Stomach (tissue), 9 donors: ENCODE results near the gene ILF3. TPM values are rescaled to one million over a fixed set of nuclear protein-coding genes. Genes with fewer than 3 reads are reported as not detected.

Experiments used
- DNase-seq, 2 donors: peaks; one replicate each; pipeline versions ENCODE4 v3.0.0 to v3.0.0-alpha.2; 2013 to 2019
- H3K27ac ChIP-seq, 5 donors: fragments of 200-600 bp in 4 of 5; sonication (generic) in 4 of 5; one replicate each; pipeline ENCODE4 v1.5.1; 2013 to 2019; ENCODE audit warnings: mild to moderate bottlenecking in 1 of 5, moderate library complexity in 1 of 5
- H3K27me3 ChIP-seq, 3 donors: fragments of 200-600 bp; sonication (generic); one replicate each; pipeline ENCODE4 v1.5.1; 2017 to 2019; ENCODE audit warnings: mixed run types in 1 of 3
- H3K36me3 ChIP-seq, 4 donors: fragments of 200-600 bp; sonication (generic); 1 replicate in 3 of 4; 2 replicates in 1 of 4; pipeline ENCODE4 v1.5.1; 2016 to 2019
- H3K4me1 ChIP-seq, 4 donors: fragments of 200-600 bp; sonication (generic); one replicate each; pipeline ENCODE4 v1.5.1; 2016 to 2019
- H3K4me3 ChIP-seq, 4 donors: fragments of 200-600 bp; sonication (generic) in 3 of 4; one replicate each; pipeline ENCODE4 v1.5.1; 2016 to 2019; ENCODE audit warnings: mild to moderate bottlenecking in 1 of 4
- H3K9me3 ChIP-seq, 4 donors: fragments of 200-600 bp; sonication (generic); one replicate each; pipeline ENCODE4 v1.5.1; 2016 to 2019
- EP300 ChIP-seq: sonication (generic); formaldehyde crosslinking; IDR thresholded peaks from one replicate; pipeline ENCODE4 v1.6.1; 2017; ENCODE audit warnings: antibody characterized with exemption
- POLR2A ChIP-seq, 4 donors: fragments of 450-650 bp; IDR thresholded peaks; one replicate each; pipeline ENCODE4 v1.6.1; 2016; ENCODE audit warnings: antibody characterized with exemption in 4 of 4, control low read depth in 2 of 4, mild to moderate bottlenecking in 1 of 4, moderate library complexity in 1 of 4
- POLR2AphosphoS5 ChIP-seq, 3 donors: sonication (generic); formaldehyde crosslinking; IDR thresholded peaks; one replicate each; pipeline ENCODE4 v1.6.1; 2016; ENCODE audit warnings: antibody characterized with exemption in 3 of 3
- WGBS, 5 donors: extraction: QIAGEN DNeasy Blood & Tissue Kit in 3 of 5; methylation state at CpG; one replicate each; pipeline versions ENCODE4 v1.1.5 to v1.1.7; 2013 to 2018; 5-methylcytosine and 5-hydroxymethylcytosine counted together
- intact Hi-C: fragments of 100-400 bp; cut with DNase I; formaldehyde crosslinking; loops from one replicate; pipeline ENCODE4 v1.15.1; 2023; ENCODE audit warnings: low total_unique reads
- polyA plus RNA-seq, 3 donors: library from polyadenylated mRNA; stranded (reverse); fragments of 200-250 nt; gene quantifications; one replicate each; pipeline ENCODE4 v1.2.3, GENCODE V29; 2013
- total RNA-seq, 5 donors: library from RNA; depleted of rRNA; stranded (reverse); fragments of >200 nt; gene quantifications; one replicate each; pipeline versions ENCODE4 v1.1.0 to v1.2.3, GENCODE V29; 2014 to 2016
- TF ChIP-seq, protein P1 (sequence below), 7 experiments: fragments of 450-650 bp in 4 of 7; fragments of 200-600 bp in 3 of 7; sonication (generic) in 3 of 7; IDR thresholded peaks; one replicate each; pipeline ENCODE4 v1.5.1; 2016 to 2019; ENCODE audit warnings: antibody characterized with exemption in 7 of 7, control low read depth in 2 of 7, mild to moderate bottlenecking in 1 of 7
- donor health status: healthy with polysubstance abuse.
- donor health status: Bipolar disorder and iron deficiency.
- donor health status: healthy.

The ILF3 gene
- total and polyA plus RNA-seq, 8 donors, result 33.5 to 381 (median 90.4) TPM

DNA sequence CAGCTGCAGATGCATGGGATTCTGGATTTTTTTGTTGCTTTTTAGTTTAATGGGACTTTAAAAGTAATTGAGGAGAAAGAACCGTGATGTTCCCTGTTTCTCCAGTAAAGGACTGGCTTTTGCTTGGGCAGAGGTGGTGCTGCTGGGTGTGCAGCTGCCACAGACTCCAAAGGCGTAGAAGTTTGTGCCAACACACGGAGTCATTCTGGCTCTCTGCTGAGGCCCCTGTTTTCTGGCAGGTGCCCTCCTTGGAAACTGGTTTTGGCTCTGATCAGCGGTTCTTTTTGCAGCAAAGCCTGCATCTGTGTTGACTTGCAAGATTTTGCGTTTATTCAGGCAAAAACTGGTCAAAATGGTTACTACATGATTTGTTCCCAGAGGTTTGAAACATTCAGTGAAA, 31.1 kb downstream of the ILF3 start:
- intact Hi-C loops, result no loop called here
- WGBS, 5 donors, result 66 to 75% (median 73%) methylated on average over 5 of the region's 5 CpGs

DNA sequence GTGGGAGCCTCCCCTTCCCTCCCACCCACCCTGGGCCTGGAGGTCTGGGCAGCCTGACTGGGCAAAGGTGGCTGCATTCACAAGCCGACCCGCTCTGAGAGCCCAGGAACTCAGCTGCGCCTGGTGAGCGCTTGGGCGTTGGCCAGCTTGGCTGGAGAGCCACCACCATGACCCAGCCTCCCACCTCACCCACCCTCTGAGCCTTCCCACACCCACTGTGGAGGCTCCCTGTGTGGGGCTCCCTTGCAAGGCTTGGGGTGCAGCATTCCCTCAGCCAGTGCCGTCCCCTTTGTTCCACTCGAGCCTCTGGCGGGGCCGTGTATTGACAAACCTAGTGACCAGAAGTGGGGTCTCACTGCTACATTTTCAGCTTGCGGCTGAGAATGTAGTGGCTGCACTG, 32.0 kb downstream of the ILF3 start:
- intact Hi-C loops, result no loop called here
- 84 to 96% (median 87%) methylated on average over 3 to 10 of the region's 10 CpGs for WGBS, 5 donors

More for the DNA sequence above, 31.1 kb downstream of the ILF3 start:
- Histone ChIP-seq H3K4me3 (no peak overlapping the region), H3K4me1 (peaks cover 0 to 1% (median 0%) of the 10 kb centered on the region in 4 donors), H3K36me3 (peaks cover 97 to 100% (median 99%) of the 10 kb centered on the region in 4 donors), H3K27me3 (no peaks in the 10 kb centered on the region), H3K27ac (no peak overlapping the region), H3K9me3 (no peaks in the 10 kb centered on the region)
- TF ChIP-seq POLR2A (IDR thresholded peaks at IDR 0.05), result no peak
- TF ChIP-seq POLR2AphosphoS5 (IDR thresholded peaks at IDR 0.05), result no peak
- TF ChIP-seq EP300, result no peak
- TF ChIP-seq, protein P1, sequence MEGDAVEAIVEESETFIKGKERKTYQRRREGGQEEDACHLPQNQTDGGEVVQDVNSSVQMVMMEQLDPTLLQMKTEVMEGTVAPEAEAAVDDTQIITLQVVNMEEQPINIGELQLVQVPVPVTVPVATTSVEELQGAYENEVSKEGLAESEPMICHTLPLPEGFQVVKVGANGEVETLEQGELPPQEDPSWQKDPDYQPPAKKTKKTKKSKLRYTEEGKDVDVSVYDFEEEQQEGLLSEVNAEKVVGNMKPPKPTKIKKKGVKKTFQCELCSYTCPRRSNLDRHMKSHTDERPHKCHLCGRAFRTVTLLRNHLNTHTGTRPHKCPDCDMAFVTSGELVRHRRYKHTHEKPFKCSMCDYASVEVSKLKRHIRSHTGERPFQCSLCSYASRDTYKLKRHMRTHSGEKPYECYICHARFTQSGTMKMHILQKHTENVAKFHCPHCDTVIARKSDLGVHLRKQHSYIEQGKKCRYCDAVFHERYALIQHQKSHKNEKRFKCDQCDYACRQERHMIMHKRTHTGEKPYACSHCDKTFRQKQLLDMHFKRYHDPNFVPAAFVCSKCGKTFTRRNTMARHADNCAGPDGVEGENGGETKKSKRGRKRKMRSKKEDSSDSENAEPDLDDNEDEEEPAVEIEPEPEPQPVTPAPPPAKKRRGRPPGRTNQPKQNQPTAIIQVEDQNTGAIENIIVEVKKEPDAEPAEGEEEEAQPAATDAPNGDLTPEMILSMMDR (IDR thresholded peaks at IDR 0.05), result no peak
- DNase-seq, result no peak

DNA sequence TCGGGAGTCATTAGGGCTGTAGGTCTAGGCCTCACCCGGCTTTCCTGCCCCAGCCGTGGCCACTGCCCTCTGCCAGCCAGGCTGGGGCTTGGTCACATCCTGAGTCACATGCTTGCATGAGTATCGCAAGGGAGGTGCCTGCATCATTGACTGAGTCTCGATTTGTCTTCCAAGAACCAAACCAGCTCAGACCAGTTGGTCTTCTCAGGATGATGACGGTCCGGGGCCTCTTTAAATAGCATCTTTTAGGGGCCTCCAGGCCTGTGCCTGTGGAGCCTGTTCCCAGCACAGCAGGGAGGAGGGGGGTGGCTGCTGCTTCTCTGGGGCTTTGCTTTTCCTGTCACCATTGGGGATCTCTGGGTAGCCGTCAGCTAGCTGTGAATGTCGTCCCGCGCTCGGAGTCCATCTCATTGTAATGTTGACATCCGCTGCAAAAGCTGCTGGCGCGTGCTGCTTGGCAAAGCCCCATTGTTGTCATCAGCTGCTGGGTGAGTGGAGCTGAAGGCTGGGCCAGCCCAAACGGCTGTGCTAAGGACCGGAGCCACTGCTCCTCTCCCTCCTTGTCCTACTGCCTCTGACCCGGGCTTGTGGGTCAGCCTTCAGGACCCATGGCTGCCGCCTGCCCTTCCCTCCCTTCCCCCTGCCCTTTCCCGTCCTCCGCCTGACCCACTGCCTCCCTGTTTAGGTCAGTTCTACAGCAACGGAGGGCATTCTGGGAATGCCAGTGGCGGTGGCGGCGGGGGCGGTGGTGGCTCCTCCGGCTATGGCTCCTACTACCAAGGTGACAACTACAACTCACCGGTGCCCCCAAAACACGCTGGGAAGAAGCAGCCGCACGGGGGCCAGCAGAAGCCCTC, 32.7 kb downstream of the ILF3 start:
- DNase-seq, result no peak
- H3K4me3 ChIP-seq, result no peak overlapping the region
- no peak overlapping the region for H3K27ac ChIP-seq
- TF ChIP-seq EP300 (no peak), POLR2AphosphoS5 (IDR thresholded peaks at IDR 0.05) (no peak), POLR2A (IDR thresholded peaks at IDR 0.05) (no peak)
- TF ChIP-seq, protein P1 (IDR thresholded peaks at IDR 0.05), result no peak
- H3K36me3 ChIP-seq, result peaks cover 88 to 100% (median 99%) of the 10 kb centered on the region in 4 donors
- no peaks in the 10 kb centered on the region for H3K9me3 ChIP-seq
- no peaks in the 10 kb centered on the region for H3K27me3 ChIP-seq
- intact Hi-C loops, result no loop called here
- 77 to 83% (median 80%) methylated on average over 22 to 31 of the region's 31 CpGs for WGBS, 5 donors
- H3K4me1 ChIP-seq, result peaks cover 0 to 7% (median 0%) of the 10 kb centered on the region in 4 donors

More for the DNA sequence above, 32.0 kb downstream of the ILF3 start:
- Histone ChIP-seq H3K27ac (no peak overlapping the region), H3K4me1 (peaks cover 0 to 7% (median 0%) of the 10 kb centered on the region in 4 donors), H3K4me3 (no peak overlapping the region), H3K9me3 (no peaks in the 10 kb centered on the region), H3K36me3 (peaks cover 90 to 100% (median 99%) of the 10 kb centered on the region in 4 donors), H3K27me3 (no peaks in the 10 kb centered on the region)
- no peak for DNase-seq
- TF ChIP-seq EP300 (no peak), POLR2A (IDR thresholded peaks at IDR 0.05) (no peak), POLR2AphosphoS5 (IDR thresholded peaks at IDR 0.05) (no peak)
- TF ChIP-seq, protein P1 (IDR thresholded peaks at IDR 0.05), result no peak

DNA sequence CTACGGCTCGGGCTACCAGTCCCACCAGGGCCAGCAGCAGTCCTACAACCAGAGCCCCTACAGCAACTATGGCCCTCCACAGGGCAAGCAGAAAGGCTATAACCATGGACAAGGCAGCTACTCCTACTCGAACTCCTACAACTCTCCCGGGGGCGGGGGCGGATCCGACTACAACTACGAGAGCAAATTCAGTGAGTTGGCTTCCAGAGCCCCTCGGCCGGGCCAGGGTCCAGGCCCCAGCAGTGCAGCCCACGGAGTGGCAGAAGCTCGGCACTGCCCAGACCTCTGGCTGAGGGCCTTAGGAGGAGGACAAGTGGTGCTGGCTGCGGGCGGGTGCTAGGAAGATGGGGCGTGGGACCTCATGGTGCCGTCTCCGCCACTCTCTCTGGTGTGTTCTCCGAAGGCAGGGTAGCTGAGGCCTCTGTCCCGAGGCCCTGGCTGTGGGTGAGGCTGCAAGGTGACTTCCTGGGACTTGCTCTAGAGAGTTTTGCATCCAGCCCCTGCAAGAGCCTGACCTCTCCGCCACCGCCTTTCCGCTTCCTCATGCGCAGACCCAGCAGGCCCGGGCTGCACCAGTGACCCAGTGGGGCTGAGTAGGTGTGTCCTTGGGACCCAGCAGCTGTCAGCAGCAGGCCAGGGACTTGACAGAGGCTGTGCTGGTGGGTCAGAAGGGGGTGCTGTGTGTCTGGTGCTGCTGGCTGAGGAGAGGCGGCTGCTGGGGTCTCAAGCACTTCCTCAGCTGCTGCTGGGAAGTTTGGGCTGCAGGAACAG, 33.6 kb downstream of the ILF3 start:
- H3K4me3 ChIP-seq, result no peak overlapping the region
- no peak for DNase-seq
- peaks cover 80 to 100% (median 99%) of the 10 kb centered on the region in 4 donors for H3K36me3 ChIP-seq
- WGBS, 5 donors, result 86 to 92% (median 90%) methylated on average over 12 to 25 of the region's 25 CpGs
- intact Hi-C loops, result no loop called here
- no peaks in the 10 kb centered on the region for H3K9me3 ChIP-seq
- peaks cover 0 to 7% (median 0%) of the 10 kb centered on the region in 4 donors for H3K4me1 ChIP-seq
- H3K27me3 ChIP-seq, result no peaks in the 10 kb centered on the region
- TF ChIP-seq EP300, result no peak
- no peak for TF ChIP-seq POLR2A (IDR thresholded peaks at IDR 0.05)
- TF ChIP-seq, protein P1 (IDR thresholded peaks at IDR 0.05), result no peak
- no peak for TF ChIP-seq POLR2AphosphoS5 (IDR thresholded peaks at IDR 0.05)
- no peak overlapping the region for H3K27ac ChIP-seq
